ENCODE measurements around the gene RAB20. TPM values are rescaled to one million over a fixed set of nuclear protein-coding genes. Genes with fewer than 3 reads are reported as not detected.
"Not testable (repeated sequence)": the region's sequence is repeated elsewhere in the genome, so short reads cannot be mapped to it uniquely, and the experiment has no call there.

RAB20 gene
- total RNA-seq, 1 donor from 2014 or later: 2.6 TPM

GRCh38 chr13:110535526-110535925, 26.0 kb downstream of the RAB20 start:
- H3K4me3 ChIP-seq (ENCODE audit: insufficient read depth, low read depth, low read length): no peak overlapping the region
- H3K36me3 ChIP-seq (ENCODE audit: insufficient read depth, low read length): no peaks in the 10 kb centered on the region
- H3K27ac ChIP-seq (ENCODE audit: low read depth, low read length): no peak overlapping the region
- no peak overlapping the region for H3K9ac ChIP-seq (ENCODE audit: low read length)
- Mint-ChIP-seq H3K36me3 (ENCODE audit: low read depth, unreplicated experiment) (peaks cover 1% of the 10 kb centered on the region), H3K4me3 (ENCODE audit: unreplicated experiment) (no peak overlapping the region), H3K9me3 (ENCODE audit: unreplicated experiment) (peaks cover 7% of the 10 kb centered on the region), H3K4me1 (ENCODE audit: low read depth, unreplicated experiment) (peaks cover 9% of the 10 kb centered on the region), H3K27ac (ENCODE audit: unreplicated experiment) (no peak overlapping the region), H3K27me3 (ENCODE audit: low read depth, unreplicated experiment) (no peaks in the 10 kb centered on the region)
- H2AFZ ChIP-seq (ENCODE audit: low read depth, low read length): no peak overlapping the region
- FAIRE-seq (no peak), DNase-seq (ENCODE audit: low read depth) (no peak)
- H4K20me1 ChIP-seq (ENCODE audit: insufficient read depth, low read length): no peaks in the 10 kb centered on the region
- no peaks in the 10 kb centered on the region for H3K9me3 ChIP-seq (ENCODE audit: insufficient read depth, low read depth, low read length)
- TF ChIP-seq CTCF (IDR thresholded peaks at IDR 0.05; ENCODE audit: insufficient read depth, low read depth, low read length): no peak
- no peak for TF ChIP-seq EZH2 (IDR thresholded peaks at IDR 0.05; ENCODE audit: insufficient read depth, low read length)
- H3K27me3 ChIP-seq (ENCODE audit: insufficient read depth, low read length): no peaks in the 10 kb centered on the region
- H3K79me2 ChIP-seq (ENCODE audit: insufficient read depth, low read length): no peaks in the 10 kb centered on the region
- H3K4me1 ChIP-seq (ENCODE audit: insufficient read depth, low read length): no peaks in the 10 kb centered on the region
- no peak overlapping the region for H3K4me2 ChIP-seq (ENCODE audit: low read length)

- H3K36me3 Mint-ChIP-seq (ENCODE audit: low read depth, unreplicated experiment): peaks cover 5% of the 10 kb centered on the region
- no peak overlapping the region for H2AFZ ChIP-seq (ENCODE audit: low read depth, low read length)
- no peak overlapping the region for H3K4me3 ChIP-seq (ENCODE audit: insufficient read depth, low read depth, low read length)
- H3K27ac ChIP-seq (ENCODE audit: low read depth, low read length): no peak overlapping the region
- no peak overlapping the region for H3K4me2 ChIP-seq (ENCODE audit: low read length)
- no peaks in the 10 kb centered on the region for H3K9me3 ChIP-seq (ENCODE audit: insufficient read depth, low read depth, low read length)
- no peaks in the 10 kb centered on the region for H3K27me3 Mint-ChIP-seq (ENCODE audit: low read depth, unreplicated experiment)
- no peak for TF ChIP-seq EZH2 (IDR thresholded peaks at IDR 0.05; ENCODE audit: insufficient read depth, low read length)
- H4K20me1 ChIP-seq (ENCODE audit: insufficient read depth, low read length): no peaks in the 10 kb centered on the region
- no peaks in the 10 kb centered on the region for H3K27me3 ChIP-seq (ENCODE audit: insufficient read depth, low read length)
- no peaks in the 10 kb centered on the region for H3K79me2 ChIP-seq (ENCODE audit: insufficient read depth, low read length)
- H3K9ac ChIP-seq (ENCODE audit: low read length): no peak overlapping the region
- no peak overlapping the region for H3K4me3 Mint-ChIP-seq (ENCODE audit: unreplicated experiment)
- H3K9me3 Mint-ChIP-seq (ENCODE audit: unreplicated experiment): peaks cover 7% of the 10 kb centered on the region
- no peak for FAIRE-seq
- H3K4me1 Mint-ChIP-seq (ENCODE audit: low read depth, unreplicated experiment): peaks cover 9% of the 10 kb centered on the region
- H3K27ac Mint-ChIP-seq (ENCODE audit: unreplicated experiment): peak overlapping the region; percentile 77
- no peak for DNase-seq (ENCODE audit: low read depth)
- no peaks in the 10 kb centered on the region for H3K36me3 ChIP-seq (ENCODE audit: insufficient read depth, low read length)
- H3K4me1 ChIP-seq (ENCODE audit: insufficient read depth, low read length): no peaks in the 10 kb centered on the region
Measured at GRCh38 chr13:110533771-110534670, 27.5 kb downstream of the RAB20 start.

GRCh38 chr13:110532258-110532657, 29.3 kb downstream of the RAB20 start:
- not testable (repeated sequence) for H3K9ac ChIP-seq (ENCODE audit: low read length); H3K79me2 ChIP-seq (ENCODE audit: insufficient read depth, low read length); H3K36me3 ChIP-seq (ENCODE audit: insufficient read depth, low read length); H3K27ac ChIP-seq (ENCODE audit: low read depth, low read length); H3K9me3 ChIP-seq (ENCODE audit: insufficient read depth, low read depth, low read length); H3K27ac Mint-ChIP-seq (ENCODE audit: unreplicated experiment); H4K20me1 ChIP-seq (ENCODE audit: insufficient read depth, low read length); H3K9me3 Mint-ChIP-seq (ENCODE audit: unreplicated experiment); H2AFZ ChIP-seq (ENCODE audit: low read depth, low read length); H3K4me1 ChIP-seq (ENCODE audit: insufficient read depth, low read length); FAIRE-seq; DNase-seq (ENCODE audit: low read depth); H3K4me3 ChIP-seq (ENCODE audit: insufficient read depth, low read depth, low read length); H3K27me3 ChIP-seq (ENCODE audit: insufficient read depth, low read length); H3K4me2 ChIP-seq (ENCODE audit: low read length); H3K4me3 Mint-ChIP-seq (ENCODE audit: unreplicated experiment); H3K4me1 Mint-ChIP-seq (ENCODE audit: low read depth, unreplicated experiment); H3K27me3 Mint-ChIP-seq (ENCODE audit: low read depth, unreplicated experiment); H3K36me3 Mint-ChIP-seq (ENCODE audit: low read depth, unreplicated experiment)

Measured in astrocyte (in vitro differentiated cells and primary cell).